Loucy (cell line): ENCODE measurements around the gene SFRP5.

Experiments used
- H2AFZ ChIP-seq: fragments of 200-600 bp; sonication (generic); 2 replicates; pipeline ENCODE4 v1.6.0; 2016; ENCODE audit warnings: antibody characterized with exemption, mild to moderate bottlenecking, low read length, moderate library complexity
- H3F3A ChIP-seq: fragments of 200-600 bp; 2 replicates; pipeline ENCODE4 v1.6.0; 2016; ENCODE audit warnings: antibody characterized with exemption, low read depth, mild to moderate bottlenecking
- H3K27me3 ChIP-seq: fragments of 200-600 bp; sonication (generic); 2 replicates; pipeline ENCODE4 v1.6.1; 2014; ENCODE audit warnings: low read length, mild to moderate bottlenecking; ENCODE audit not compliant: insufficient read depth, poor library complexity, severe bottlenecking
- H3K36me3 ChIP-seq: fragments of 200-600 bp; sonication (generic); 2 replicates; pipeline ENCODE4 v1.6.1; 2016; ENCODE audit warnings: low read length; ENCODE audit not compliant: insufficient read depth
- H3K4me1 ChIP-seq: fragments of 200-600 bp; sonication (generic); 2 replicates; pipeline ENCODE4 v1.5.1; 2014; ENCODE audit warnings: low read length, mild to moderate bottlenecking; ENCODE audit not compliant: insufficient read depth, poor library complexity, severe bottlenecking
- H3K4me2 ChIP-seq: fragments of 200-600 bp; sonication (generic); 2 replicates; pipeline ENCODE4 v1.6.0; 2014; ENCODE audit warnings: antibody characterized with exemption, low read length, low read depth, mild to moderate bottlenecking; ENCODE audit not compliant: poor library complexity, severe bottlenecking
- H3K4me3 ChIP-seq: fragments of 200-600 bp; sonication (generic); 2 replicates; pipeline ENCODE4 v1.5.1; 2014; ENCODE audit warnings: low read length, mild to moderate bottlenecking, mixed read lengths; ENCODE audit not compliant: poor library complexity, severe bottlenecking
- H3K79me2 ChIP-seq: fragments of 200-600 bp; sonication (generic); 2 replicates; pipeline ENCODE4 v1.6.1; 2014; ENCODE audit warnings: low read length; ENCODE audit not compliant: insufficient read depth
- H3K9ac ChIP-seq: fragments of 200-600 bp; sonication (generic); 2 replicates; pipeline ENCODE4 v1.6.0; 2014; ENCODE audit warnings: mild to moderate bottlenecking, low read depth, low read length, moderate library complexity; ENCODE audit not compliant: poor library complexity, severe bottlenecking
- H3K9me2 ChIP-seq: fragments of 200-600 bp; sonication (generic); replicated peaks from 2 replicates; pipeline ENCODE4 v1.6.1; 2016; ENCODE audit warnings: low read depth, low read length, mixed read lengths
- H3K9me3 ChIP-seq: fragments of 200-600 bp; sonication (generic); 2 replicates; pipeline ENCODE4 v1.6.1; 2014; ENCODE audit warnings: mild to moderate bottlenecking, antibody characterized with exemption, low read length, low read depth; ENCODE audit not compliant: insufficient read depth
- H4K20me1 ChIP-seq: fragments of 200-600 bp; sonication (generic); 2 replicates; pipeline ENCODE4 v1.6.0; 2014; ENCODE audit warnings: antibody characterized with exemption, low read length, mild to moderate bottlenecking; ENCODE audit not compliant: insufficient read depth, poor library complexity, severe bottlenecking
- EZH2phosphoT487 ChIP-seq: fragments of 200-600 bp; IDR thresholded peaks from 2 replicates; pipeline ENCODE4 v1.6.1; 2018; ENCODE audit warnings: antibody characterized with exemption, mild to moderate bottlenecking, moderate library complexity, borderline replicate concordance
- TF ChIP-seq, protein P1 (sequence below): fragments of 200-600 bp; sonication (generic); conservative IDR thresholded peaks from 2 replicates; pipeline ENCODE4 v1.5.1; 2014; ENCODE audit warnings: mild to moderate bottlenecking, antibody characterized with exemption, low read length

Gene SFRP5

GRCh38 chr10:97805949-97806348 is 34.1 kb upstream of the SFRP5 start:
- Histone ChIP-seq H2AFZ (no peak overlapping the region), H3K9ac (no peak overlapping the region), H3K4me1 (no peaks in the 10 kb centered on the region), H3F3A (no peaks in the 10 kb centered on the region), H3K27me3 (no peaks in the 10 kb centered on the region), H3K4me3 (no peak overlapping the region), H3K9me2 (no peaks in the 10 kb centered on the region), H4K20me1 (no peaks in the 10 kb centered on the region), H3K9me3 (no peaks in the 10 kb centered on the region), H3K79me2 (no peaks in the 10 kb centered on the region), H3K36me3 (no peaks in the 10 kb centered on the region), H3K4me2 (no peak overlapping the region)
- TF ChIP-seq, protein P1, sequence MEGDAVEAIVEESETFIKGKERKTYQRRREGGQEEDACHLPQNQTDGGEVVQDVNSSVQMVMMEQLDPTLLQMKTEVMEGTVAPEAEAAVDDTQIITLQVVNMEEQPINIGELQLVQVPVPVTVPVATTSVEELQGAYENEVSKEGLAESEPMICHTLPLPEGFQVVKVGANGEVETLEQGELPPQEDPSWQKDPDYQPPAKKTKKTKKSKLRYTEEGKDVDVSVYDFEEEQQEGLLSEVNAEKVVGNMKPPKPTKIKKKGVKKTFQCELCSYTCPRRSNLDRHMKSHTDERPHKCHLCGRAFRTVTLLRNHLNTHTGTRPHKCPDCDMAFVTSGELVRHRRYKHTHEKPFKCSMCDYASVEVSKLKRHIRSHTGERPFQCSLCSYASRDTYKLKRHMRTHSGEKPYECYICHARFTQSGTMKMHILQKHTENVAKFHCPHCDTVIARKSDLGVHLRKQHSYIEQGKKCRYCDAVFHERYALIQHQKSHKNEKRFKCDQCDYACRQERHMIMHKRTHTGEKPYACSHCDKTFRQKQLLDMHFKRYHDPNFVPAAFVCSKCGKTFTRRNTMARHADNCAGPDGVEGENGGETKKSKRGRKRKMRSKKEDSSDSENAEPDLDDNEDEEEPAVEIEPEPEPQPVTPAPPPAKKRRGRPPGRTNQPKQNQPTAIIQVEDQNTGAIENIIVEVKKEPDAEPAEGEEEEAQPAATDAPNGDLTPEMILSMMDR = no peak
- no peak for TF ChIP-seq EZH2phosphoT487

GRCh38 chr10:97805096-97805884 is 33.5 kb upstream of the SFRP5 start:
- Histone ChIP-seq H3K9ac (no peak overlapping the region), H2AFZ (no peak overlapping the region), H4K20me1 (no peaks in the 10 kb centered on the region), H3F3A (no peaks in the 10 kb centered on the region), H3K27me3 (no peaks in the 10 kb centered on the region), H3K4me2 (no peak overlapping the region), H3K4me1 (no peaks in the 10 kb centered on the region), H3K79me2 (no peaks in the 10 kb centered on the region), H3K9me2 (no peaks in the 10 kb centered on the region), H3K4me3 (no peak overlapping the region), H3K9me3 (no peaks in the 10 kb centered on the region), H3K36me3 (no peaks in the 10 kb centered on the region)
- TF ChIP-seq, protein P1 = no peak

DNA sequence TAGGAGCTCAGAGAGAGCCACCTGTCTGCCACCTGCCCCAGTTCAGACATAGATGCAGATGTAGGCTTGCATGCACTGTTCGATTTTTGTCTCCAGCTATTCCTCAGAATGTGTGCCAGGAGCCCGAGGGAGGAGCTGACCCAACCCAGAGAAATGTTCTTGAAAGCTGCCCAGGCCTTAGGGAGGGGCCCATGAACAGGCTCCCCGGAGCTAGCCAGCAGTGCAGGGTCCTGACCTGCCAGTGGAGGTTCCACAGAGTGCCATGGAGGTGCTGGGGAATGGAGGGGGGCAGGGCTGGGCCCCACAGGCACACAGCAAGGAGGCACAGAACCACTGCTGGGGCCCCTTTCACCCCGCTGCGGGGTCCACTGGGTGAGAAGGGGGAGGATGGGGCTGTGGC is 29.6 kb upstream of the SFRP5 start:
- H3K9me2 ChIP-seq = no peaks in the 10 kb centered on the region
- H3K9ac ChIP-seq = no peak overlapping the region
- H3F3A ChIP-seq = no peaks in the 10 kb centered on the region
- peaks cover 6% of the 10 kb centered on the region for H3K4me1 ChIP-seq
- no peaks in the 10 kb centered on the region for H3K36me3 ChIP-seq
- no peaks in the 10 kb centered on the region for H3K79me2 ChIP-seq
- H3K9me3 ChIP-seq = no peaks in the 10 kb centered on the region; the same call in 1 of the 2 replicates
- no peaks in the 10 kb centered on the region for H3K27me3 ChIP-seq
- H3K4me3 ChIP-seq = no peak overlapping the region
- no peaks in the 10 kb centered on the region for H4K20me1 ChIP-seq
- no peak for TF ChIP-seq EZH2phosphoT487
- TF ChIP-seq, protein P1 = no peak
- no peak overlapping the region for H3K4me2 ChIP-seq
- H2AFZ ChIP-seq = no peak overlapping the region
